PC-9 (cell line): Measurements from ENCODE around the gene CCDC8.

Experiments
- EZH2 ChIP-seq: fragments of 200-600 bp; sonication (generic); IDR thresholded peaks from 2 replicates; pipeline ENCODE4 v1.8.0; 2017; ENCODE audit warnings: antibody characterized with exemption, low read depth
- TF ChIP-seq, protein P1 (sequence below): fragments of 200-600 bp; sonication (generic); conservative IDR thresholded peaks from 2 replicates; pipeline ENCODE4 v1.6.1; 2017; ENCODE audit warnings: mixed run types, antibody characterized with exemption, mild to moderate bottlenecking, moderate library complexity

DNA sequence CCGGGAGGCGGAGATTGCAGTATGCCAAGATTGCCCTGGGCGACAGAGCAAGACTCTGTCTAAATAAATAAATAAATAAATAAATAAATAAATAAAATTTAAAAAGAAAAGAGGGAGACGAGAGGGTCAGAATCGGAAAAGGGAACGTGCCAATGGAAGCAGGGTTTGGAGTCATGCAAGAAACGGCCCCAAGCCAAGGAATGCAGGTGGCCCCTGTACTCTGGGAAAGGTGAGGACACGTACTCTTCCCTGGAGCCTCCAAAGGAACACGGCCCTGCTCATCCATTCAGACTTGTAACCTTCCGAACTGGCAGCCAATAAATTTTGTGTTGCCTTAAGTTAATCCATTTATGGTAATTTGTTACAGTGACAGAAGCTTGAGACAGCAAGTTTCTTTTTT, 35.2 kb upstream of the CCDC8 start:
- no peak for TF ChIP-seq EZH2
- TF ChIP-seq, protein P1, sequence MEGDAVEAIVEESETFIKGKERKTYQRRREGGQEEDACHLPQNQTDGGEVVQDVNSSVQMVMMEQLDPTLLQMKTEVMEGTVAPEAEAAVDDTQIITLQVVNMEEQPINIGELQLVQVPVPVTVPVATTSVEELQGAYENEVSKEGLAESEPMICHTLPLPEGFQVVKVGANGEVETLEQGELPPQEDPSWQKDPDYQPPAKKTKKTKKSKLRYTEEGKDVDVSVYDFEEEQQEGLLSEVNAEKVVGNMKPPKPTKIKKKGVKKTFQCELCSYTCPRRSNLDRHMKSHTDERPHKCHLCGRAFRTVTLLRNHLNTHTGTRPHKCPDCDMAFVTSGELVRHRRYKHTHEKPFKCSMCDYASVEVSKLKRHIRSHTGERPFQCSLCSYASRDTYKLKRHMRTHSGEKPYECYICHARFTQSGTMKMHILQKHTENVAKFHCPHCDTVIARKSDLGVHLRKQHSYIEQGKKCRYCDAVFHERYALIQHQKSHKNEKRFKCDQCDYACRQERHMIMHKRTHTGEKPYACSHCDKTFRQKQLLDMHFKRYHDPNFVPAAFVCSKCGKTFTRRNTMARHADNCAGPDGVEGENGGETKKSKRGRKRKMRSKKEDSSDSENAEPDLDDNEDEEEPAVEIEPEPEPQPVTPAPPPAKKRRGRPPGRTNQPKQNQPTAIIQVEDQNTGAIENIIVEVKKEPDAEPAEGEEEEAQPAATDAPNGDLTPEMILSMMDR, result no peak
